RWPE2 (cell line): ENCODE data around the gene PARD6B.
"Not testable (repeated sequence)": the region's sequence is repeated elsewhere in the genome, so short reads cannot be mapped to it uniquely, and the experiment has no call there.

Experiments
- ATAC-seq: fragments of 200-7000 bp; cut with Tn5 transposase; 3 replicates; pipeline ENCODE4 v1.9.1; 2021; ENCODE audit warnings: low read depth
- DNase-seq: peaks from one replicate; pipeline ENCODE4 v3.0.0-alpha.2; 2020; ENCODE audit warnings: low spot score
- H3K27ac ChIP-seq: fragments of 450-650 bp; 2 replicates; pipeline ENCODE4 v1.5.1; 2017; ENCODE audit warnings: mild to moderate bottlenecking; ENCODE audit not compliant: poor library complexity, severe bottlenecking
- H3K27me3 ChIP-seq: fragments of 250-450 bp; sonication (Bioruptor Pico); 2 replicates; pipeline ENCODE4 v1.5.1; 2021; ENCODE audit warnings: mild to moderate bottlenecking, moderate library complexity; ENCODE audit not compliant: insufficient read depth, poor library complexity, severe bottlenecking
- H3K36me3 ChIP-seq: fragments of 250-450 bp; sonication (Bioruptor Pico); 2 replicates; pipeline ENCODE4 v1.5.1; 2020; ENCODE audit warnings: low read depth, mild to moderate bottlenecking, moderate library complexity
- H3K4me1 ChIP-seq: fragments of 250-450 bp; sonication (Bioruptor Pico); 2 replicates; pipeline ENCODE4 v1.5.1; 2021; ENCODE audit warnings: mild to moderate bottlenecking, moderate library complexity; ENCODE audit not compliant: insufficient read depth, poor library complexity, severe bottlenecking
- H3K4me3 ChIP-seq: fragments of 250-450 bp; sonication (Bioruptor Pico); 2 replicates; pipeline ENCODE4 v1.5.1; 2021; ENCODE audit warnings: mild to moderate bottlenecking, moderate library complexity; ENCODE audit not compliant: severe bottlenecking
- H3K9me3 ChIP-seq: fragments of 250-450 bp; sonication (Bioruptor Pico); 2 replicates; pipeline ENCODE4 v1.5.1; 2021; ENCODE audit warnings: mild to moderate bottlenecking, moderate library complexity; ENCODE audit not compliant: severe bottlenecking
- CTCF ChIP-seq: fragments of 450-650 bp; IDR thresholded peaks from one replicate; pipeline ENCODE4 v1.5.1; 2017; ENCODE audit warnings: mild to moderate bottlenecking, moderate library complexity; ENCODE audit not compliant: poor library complexity, severe bottlenecking

PARD6B gene

GRCh38 chr20:50695135-50695872 lies 36.1 kb upstream of the PARD6B start:
- Histone ChIP-seq H3K27ac (no peak overlapping the region), H3K27me3 (no peaks in the 10 kb centered on the region), H3K4me1 (no peaks in the 10 kb centered on the region), H3K4me3 (no peak overlapping the region), H3K36me3 (no peaks in the 10 kb centered on the region), H3K9me3 (no peaks in the 10 kb centered on the region)
- ATAC-seq (peak; percentile 17; the same call in 2 of the 3 replicates), DNase-seq (no peak)
- no peak for TF ChIP-seq CTCF

GRCh38 chr20:50698255-50698654 lies 33.1 kb upstream of the PARD6B start:
- DNase-seq = not testable (repeated sequence)

GRCh38 chr20:50699688-50700087 lies 31.7 kb upstream of the PARD6B start:
- Histone ChIP-seq H3K27ac (no peak overlapping the region), H3K9me3 (no peaks in the 10 kb centered on the region), H3K36me3 (no peaks in the 10 kb centered on the region), H3K27me3 (no peaks in the 10 kb centered on the region), H3K4me3 (no peak overlapping the region), H3K4me1 (no peaks in the 10 kb centered on the region)
- TF ChIP-seq CTCF = no peak
- DNase-seq = no peak
- ATAC-seq = no peak

More at GRCh38 chr20:50698255-50698654, 33.1 kb upstream of the PARD6B start:
- not testable (repeated sequence) for H3K9me3 ChIP-seq, H3K4me3 ChIP-seq, H3K27ac ChIP-seq, H3K4me1 ChIP-seq, ATAC-seq, H3K27me3 ChIP-seq, H3K36me3 ChIP-seq

GRCh38 chr20:50701041-50701963 lies 30.1 kb upstream of the PARD6B start:
- H3K36me3 ChIP-seq = no peaks in the 10 kb centered on the region
- no peaks in the 10 kb centered on the region for H3K9me3 ChIP-seq
- H3K4me1 ChIP-seq = no peaks in the 10 kb centered on the region
- H3K27me3 ChIP-seq = no peaks in the 10 kb centered on the region
- H3K4me3 ChIP-seq = no peak overlapping the region
- DNase-seq = no peak
- no peak overlapping the region for H3K27ac ChIP-seq
- no peak for TF ChIP-seq CTCF
- no peak for ATAC-seq

- not testable (repeated sequence) for H3K27ac ChIP-seq, ATAC-seq, H3K36me3 ChIP-seq, DNase-seq, H3K4me1 ChIP-seq, H3K27me3 ChIP-seq, H3K4me3 ChIP-seq, H3K9me3 ChIP-seq
These were observed 27.5 kb upstream of the PARD6B start for GRCh38 chr20:50703651-50704438.
